HepG2 (cell line): ENCODE data around the gene ALMS1. TPM values are rescaled to one million over a fixed set of nuclear protein-coding genes. Genes with fewer than 3 reads are reported as not detected.

ENCODE experiments used
- ATAC-seq: fragments of 200-7000 bp; cut with Tn5 transposase; 3 replicates; pipeline ENCODE4 v1.9.1; 2020; ENCODE audit warnings: mild to moderate bottlenecking, moderate library complexity
- BruUV-seq: library from RNA; stranded (reverse); fragments of 400-500 nt; replicated peaks from 2 replicates; lab custom pipeline; 2021; lab: Mats Ljungman, UMichigan
- CTCF ChIA-PET: fragments of 300-600 bp; formaldehyde crosslinking; extraction: SDS; loops from one replicate; lab custom pipeline; 2021; ENCODE audit warnings: low total read pairs, inconsistent platforms, low intra/inter-chr PET ratio; lab: Yijun Ruan, JAX
- POLR2A ChIA-PET: fragments of 350-600 bp; sonication (Branson Sonifier 250); formaldehyde crosslinking; loops from one replicate; lab custom pipeline; 2020; ENCODE audit warnings: antibody characterized with exemption, inconsistent platforms; lab: Yijun Ruan, JAX
- DNase-seq: peaks from one replicate; pipeline ENCODE4 v3.0.0-alpha.2; 2015; ENCODE audit warnings: low spot score
- FAIRE-seq: peaks from 3 replicates; lab custom pipeline; 2011; peaks lifted over from hg19 to GRCh38; lab: Jason Lieb, UNC
- H2AFZ ChIP-seq: one replicate; pipeline ENCODE4 v1.6.1; 2011; ENCODE audit warnings: low read length, inconsistent platforms
- H3K27ac ChIP-seq: fragments of 300-600 bp; 3 replicates; pipeline ENCODE4 v1.8.0; 2011; ENCODE audit warnings: mixed run types, mild to moderate bottlenecking, mixed read lengths, low read length, inconsistent platforms; ENCODE audit not compliant: insufficient read depth; ENCODE audit errors: extremely low read length
- H3K27me3 ChIP-seq, 2 experiments: fragments of 200-600 bp in 1 of 2; 2 replicates in 1 of 2; 3 replicates in 1 of 2; pipeline versions ENCODE4 v1.6.0 to v1.8.0; 2011; ENCODE audit warnings: low read length in 2 of 2, mild to moderate bottlenecking in 2 of 2, moderate library complexity in 2 of 2, inconsistent platforms in 1 of 2; ENCODE audit not compliant: insufficient read depth in 2 of 2, control insufficient read depth in 1 of 2
- H3K36me3 ChIP-seq, 2 experiments: fragments of 200-600 bp in 1 of 2; replicated peaks in 1 of 2; 2 replicates in 1 of 2; 3 replicates in 1 of 2; pipeline versions ENCODE4 v1.5.1 to v1.8.0; 2011; ENCODE audit warnings: low read length in 2 of 2, inconsistent platforms in 1 of 2; ENCODE audit not compliant: insufficient read depth in 2 of 2, control insufficient read depth in 1 of 2
- H3K4me1 ChIP-seq: 2 replicates; pipeline ENCODE4 v1.5.1; 2012; ENCODE audit warnings: low read length, inconsistent platforms; ENCODE audit not compliant: insufficient read depth
- H3K4me2 ChIP-seq: 2 replicates; pipeline ENCODE4 v1.6.0; 2011; ENCODE audit warnings: low read depth, low read length, inconsistent platforms
- H3K4me3 ChIP-seq, 3 experiments: fragments of 200-600 bp in 1 of 3; sonication (generic), shearing (Covaris generic) in 1 of 3; replicated peaks in 1 of 3; 2 replicates each; pipeline ENCODE4 v1.5.1; 2011 to 2016; ENCODE audit warnings: low read length in 3 of 3, inconsistent platforms in 2 of 3, low read depth in 2 of 3, mild to moderate bottlenecking in 2 of 3, control low read depth in 1 of 3, mixed read lengths in 1 of 3; ENCODE audit not compliant: insufficient read depth in 1 of 3
- H3K79me2 ChIP-seq: one replicate; pipeline ENCODE4 v1.6.1; 2011; ENCODE audit warnings: low read length, inconsistent platforms; ENCODE audit not compliant: insufficient read depth
- H3K9ac ChIP-seq: 2 replicates; pipeline ENCODE4 v1.6.0; 2011; ENCODE audit warnings: mild to moderate bottlenecking, low read depth, low read length, inconsistent platforms; ENCODE audit not compliant: insufficient read depth
- H3K9me3 ChIP-seq: 2 replicates; pipeline ENCODE4 v1.5.1; 2012; ENCODE audit warnings: mild to moderate bottlenecking, low read length
- H4K20me1 ChIP-seq: 2 replicates; pipeline ENCODE4 v1.6.0; 2011; ENCODE audit warnings: inconsistent platforms, mild to moderate bottlenecking, low read length, moderate library complexity; ENCODE audit not compliant: insufficient read depth
- FOSL1 ChIP-seq: sonication (generic); formaldehyde crosslinking; IDR thresholded peaks from 2 replicates; pipeline ENCODE4 v1.9.0; 2021; ENCODE audit warnings: missing genetic modification reagents, borderline replicate concordance
- NFYB ChIP-seq: sonication (generic); formaldehyde crosslinking; IDR thresholded peaks from 2 replicates; pipeline ENCODE4 v1.4.0; 2020; ENCODE audit warnings: missing genetic modification reagents
- PAX8 ChIP-seq: sonication (generic); formaldehyde crosslinking; IDR thresholded peaks from 2 replicates; pipeline ENCODE4 v1.8.0; 2022; ENCODE audit warnings: mild to moderate bottlenecking, missing genetic modification reagents, borderline replicate concordance
- ZSCAN20 ChIP-seq: sonication (generic); formaldehyde crosslinking; IDR thresholded peaks from 2 replicates; pipeline ENCODE4 v1.4.0; 2020; ENCODE audit warnings: missing genetic modification reagents, mild to moderate bottlenecking, borderline replicate concordance
- WGBS: methylation state at CpG from one replicate; pipeline ENCODE4 v1.1.6; 2017; ENCODE audit warnings: low lambda C conversion rate; 5-methylcytosine and 5-hydroxymethylcytosine counted together
- in situ Hi-C: cut with HindIII; loops from 2 replicates; pipeline ENCODE4 v1.10.0; 2017; ENCODE audit warnings: low pct_unique_long_range_greater_than_20kb; ENCODE audit not compliant: extremely low pct_ligation_motif_present
- intact Hi-C: fragments of 100-400 bp; cut with micrococcal nuclease; formaldehyde crosslinking; loops from one replicate; pipeline ENCODE4 v1.10.0; 2022; ENCODE audit not compliant: unreplicated experiment
- polyA plus RNA-seq, 8 experiments: library from polyadenylated mRNA; depleted of rRNA in 3 of 8; stranded (reverse) in 7 of 8; unstranded in 1 of 8; fragments of >200 nt; fragmentation: Illumina TruSeq in 4 of 8; extraction: Trizol in 4 of 8; gene quantifications; 2 replicates each; pipeline versions ENCODE4 v1.2.1 to v1.2.3, GENCODE V29; 2011 to 2016; ENCODE audit warnings: low read depth in 4 of 8, missing spikeins in 1 of 8, mixed read lengths in 1 of 8; ENCODE audit not compliant: insufficient read depth in 1 of 8
- total RNA-seq, 5 experiments: library from RNA; depleted of rRNA; stranded (reverse); fragments of >200 nt; fragmentation: Illumina TruSeq; extraction: Trizol; gene quantifications; 2 replicates each; pipeline ENCODE4 v1.2.3, GENCODE V29; 2016; ENCODE audit warnings: low read depth in 1 of 5
- TF ChIP-seq, protein P1 (sequence below): sonication (generic); formaldehyde crosslinking; IDR thresholded peaks from 2 replicates; pipeline ENCODE4 v1.4.0; 2020; ENCODE audit warnings: mild to moderate bottlenecking, missing genetic modification reagents

The ALMS1 gene
- total and polyA plus RNA-seq, 2 of the 13 experiments (the other 11 are each of a cell fraction or from before 2014, with no cell fraction given) = 12.9 to 21.2 TPM

DNA sequence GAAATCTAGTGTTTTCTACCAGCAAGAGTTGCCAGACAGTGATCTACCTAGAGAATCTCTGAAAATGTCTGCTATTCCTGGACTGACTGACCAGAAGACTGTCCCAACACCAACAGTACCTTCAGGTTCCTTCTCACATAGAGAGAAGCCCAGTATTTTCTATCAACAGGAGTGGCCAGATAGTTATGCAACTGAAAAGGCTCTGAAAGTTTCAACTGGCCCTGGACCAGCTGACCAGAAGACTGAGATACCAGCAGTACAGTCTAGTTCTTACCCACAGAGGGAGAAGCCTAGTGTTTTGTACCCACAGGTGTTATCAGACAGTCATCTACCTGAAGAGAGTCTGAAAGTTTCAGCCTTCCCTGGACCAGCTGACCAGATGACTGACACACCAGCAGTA, 63.8 kb downstream of the ALMS1 start (continued):
- TF ChIP-seq, protein P1, sequence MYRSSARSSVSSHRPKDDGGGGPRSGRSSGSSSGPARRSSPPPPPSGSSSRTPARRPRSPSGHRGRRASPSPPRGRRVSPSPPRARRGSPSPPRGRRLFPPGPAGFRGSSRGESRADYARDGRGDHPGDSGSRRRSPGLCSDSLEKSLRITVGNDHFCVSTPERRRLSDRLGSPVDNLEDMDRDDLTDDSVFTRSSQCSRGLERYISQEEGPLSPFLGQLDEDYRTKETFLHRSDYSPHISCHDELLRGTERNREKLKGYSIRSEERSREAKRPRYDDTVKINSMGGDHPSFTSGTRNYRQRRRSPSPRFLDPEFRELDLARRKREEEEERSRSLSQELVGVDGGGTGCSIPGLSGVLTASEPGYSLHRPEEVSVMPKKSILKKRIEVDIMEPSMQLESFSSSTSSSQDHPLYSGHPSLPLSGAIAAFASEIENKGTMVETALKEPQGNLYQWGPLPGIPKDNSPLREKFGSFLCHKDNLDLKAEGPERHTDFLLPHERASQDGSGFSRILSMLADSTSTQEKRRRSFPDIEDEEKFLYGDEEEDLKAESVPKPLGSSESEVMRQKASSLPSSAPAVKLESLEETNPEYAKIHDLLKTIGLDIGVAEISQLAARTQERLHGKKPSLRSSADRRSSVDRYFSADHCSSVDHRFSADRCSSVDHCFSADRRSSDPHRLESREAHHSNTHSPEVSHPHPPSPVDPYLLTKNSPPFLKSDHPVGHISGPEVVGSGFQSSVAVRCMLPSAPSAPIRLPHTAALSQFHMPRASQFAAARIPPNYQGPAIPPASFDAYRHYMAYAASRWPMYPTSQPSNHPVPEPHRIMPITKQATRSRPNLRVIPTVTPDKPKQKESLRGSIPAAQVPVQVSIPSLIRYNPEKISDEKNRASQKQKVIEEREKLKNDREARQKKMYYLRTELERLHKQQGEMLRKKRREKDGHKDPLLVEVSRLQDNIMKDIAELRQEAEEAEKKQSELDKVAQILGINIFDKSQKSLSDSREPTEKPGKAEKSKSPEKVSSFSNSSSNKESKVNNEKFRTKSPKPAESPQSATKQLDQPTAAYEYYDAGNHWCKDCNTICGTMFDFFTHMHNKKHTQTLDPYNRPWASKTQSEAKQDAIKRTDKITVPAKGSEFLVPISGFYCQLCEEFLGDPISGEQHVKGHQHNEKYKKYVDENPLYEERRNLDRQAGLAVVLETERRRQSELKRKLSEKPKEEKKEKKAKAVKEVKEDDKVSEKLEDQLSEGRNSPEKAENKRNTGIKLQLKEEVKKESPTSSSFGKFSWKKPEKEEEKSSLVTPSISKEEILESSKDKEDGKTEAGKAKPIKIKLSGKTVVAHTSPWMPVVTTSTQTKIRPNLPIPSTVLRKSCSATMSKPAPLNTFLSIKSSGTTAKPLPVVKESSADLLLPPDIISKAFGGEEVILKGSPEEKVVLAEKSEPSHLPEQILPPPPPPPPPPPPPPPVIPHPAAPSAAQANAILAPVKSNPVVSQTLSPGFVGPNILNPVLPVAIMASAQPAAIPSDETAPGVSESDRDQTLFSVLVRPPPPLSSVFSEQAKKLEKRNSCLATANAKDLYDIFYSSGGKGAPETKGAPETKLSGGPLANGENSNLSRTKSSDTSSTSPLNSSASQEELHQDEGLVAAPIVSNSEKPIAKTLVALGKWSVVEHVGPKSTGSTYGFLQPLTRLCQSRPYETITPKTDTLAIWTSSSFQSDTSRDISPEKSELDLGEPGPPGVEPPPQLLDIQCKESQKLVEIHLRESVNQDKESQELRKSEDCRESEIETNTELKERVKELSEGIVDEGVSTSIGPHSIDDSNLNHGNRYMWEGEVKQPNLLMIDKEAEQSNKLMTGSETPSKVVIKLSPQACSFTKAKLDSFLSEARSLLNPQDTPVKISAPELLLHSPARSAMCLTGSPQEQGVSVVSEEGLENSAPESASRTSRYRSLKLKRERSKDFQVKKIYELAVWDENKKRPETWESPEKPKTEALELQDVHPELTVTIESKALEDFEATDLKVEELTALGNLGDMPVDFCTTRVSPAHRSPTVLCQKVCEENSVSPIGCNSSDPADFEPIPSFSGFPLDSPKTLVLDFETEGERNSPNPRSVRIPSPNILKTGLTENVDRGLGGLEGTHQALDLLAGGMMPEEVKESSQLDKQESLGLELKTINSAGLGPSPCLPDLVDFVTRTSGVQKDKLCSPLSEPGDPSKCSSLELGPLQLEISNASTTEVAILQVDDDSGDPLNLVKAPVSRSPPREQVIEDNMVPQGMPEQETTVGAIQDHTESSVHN (CRISPR knock-in tag) = no peak
- no peak for TF ChIP-seq FOSL1 (CRISPR knock-in tag)
- TF ChIP-seq ZSCAN20 (CRISPR knock-in tag) = no peak

DNA sequence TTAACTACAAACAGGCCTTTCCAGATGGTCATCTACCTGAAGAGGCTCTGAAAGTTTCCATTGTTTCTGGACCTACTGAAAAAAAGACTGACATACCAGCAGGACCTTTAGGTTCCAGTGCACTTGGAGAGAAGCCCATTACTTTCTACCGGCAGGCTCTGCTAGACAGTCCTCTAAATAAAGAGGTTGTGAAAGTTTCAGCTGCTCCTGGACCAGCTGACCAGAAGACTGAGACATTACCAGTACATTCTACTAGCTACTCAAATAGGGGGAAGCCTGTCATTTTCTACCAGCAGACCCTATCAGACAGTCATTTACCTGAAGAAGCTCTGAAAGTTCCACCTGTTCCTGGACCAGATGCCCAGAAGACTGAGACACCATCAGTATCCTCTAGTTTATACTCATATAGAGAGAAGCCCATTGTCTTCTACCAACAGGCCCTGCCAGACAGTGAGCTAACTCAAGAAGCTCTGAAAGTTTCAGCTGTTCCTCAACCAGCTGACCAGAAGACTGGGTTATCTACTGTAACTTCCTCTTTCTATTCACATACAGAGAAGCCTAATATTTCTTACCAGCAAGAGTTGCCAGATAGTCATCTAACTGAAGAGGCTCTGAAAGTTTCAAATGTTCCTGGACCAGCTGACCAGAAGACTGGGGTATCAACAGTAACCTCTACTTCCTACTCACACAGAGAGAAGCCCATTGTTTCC, 65.8 kb downstream of the ALMS1 start:
- DNase-seq (no peak), ATAC-seq (no peak), FAIRE-seq (no peak)
- Histone ChIP-seq H4K20me1 (no peaks in the 10 kb centered on the region), H3K27me3 (no peaks in the 10 kb centered on the region), H2AFZ (no peak overlapping the region), H3K79me2 (no peaks in the 10 kb centered on the region), H3K4me3 (no peak overlapping the region), H3K9me3 (no peaks in the 10 kb centered on the region), H3K27ac (no peak overlapping the region), H3K36me3 (peaks cover 18 to 62% of the 10 kb centered on the region in 2 experiments), H3K4me1 (no peaks in the 10 kb centered on the region), H3K4me2 (no peak overlapping the region), H3K9ac (no peak overlapping the region)
- BruUV-seq = no TSS peak
- ChIA-PET POLR2A (no interaction called here), CTCF (no interaction called here)
- 95% methylated on average over 1 of the region's 1 CpG for WGBS
- TF ChIP-seq NFYB (CRISPR knock-in tag) = no peak
- TF ChIP-seq PAX8 (CRISPR knock-in tag) = no peak
- intact Hi-C loops = no loop called here
- in situ Hi-C loops = no loop called here
